HL-60 (cell line): Measurements from ENCODE around the gene FTO.

Experiments
- DNase-seq, 2 experiments: peaks; one replicate each; pipeline ENCODE4 v3.0.0-alpha.2; 2010 to 2020; ENCODE audit warnings: low read depth in 1 of 2, low spot score in 1 of 2
- H3K27ac ChIP-seq: fragments of 250-450 bp; sonication (Bioruptor Pico); replicated peaks from 2 replicates; pipeline ENCODE4 v1.5.1; 2020; ENCODE audit warnings: mild to moderate bottlenecking, moderate library complexity
- H3K27me3 ChIP-seq: fragments of 250-450 bp; sonication (Bioruptor Pico); 2 replicates; pipeline ENCODE4 v1.5.1; 2021; ENCODE audit warnings: mild to moderate bottlenecking, moderate library complexity; ENCODE audit not compliant: insufficient read depth, poor library complexity, severe bottlenecking
- H3K4me3 ChIP-seq: replicated peaks from 2 replicates; pipeline ENCODE4 v1.5.1; 2011; ENCODE audit warnings: mild to moderate bottlenecking, control low read depth, low read length; ENCODE audit not compliant: insufficient read depth
- CTCF ChIP-seq: IDR thresholded peaks from one replicate; pipeline ENCODE4 v1.5.1; 2011; ENCODE audit warnings: low read length, control low read depth, inconsistent platforms; ENCODE audit not compliant: insufficient read depth
- GABPA ChIP-seq: IDR thresholded peaks from 2 replicates; pipeline ENCODE4 v1.6.1; 2012; ENCODE audit warnings: low read depth
- POLR2AphosphoS5 ChIP-seq: IDR thresholded peaks from 2 replicates; pipeline ENCODE4 v1.6.1; 2012; ENCODE audit warnings: low read depth
- REST ChIP-seq: IDR thresholded peaks from 2 replicates; pipeline ENCODE4 v1.6.1; 2012; ENCODE audit warnings: low read depth; ENCODE audit not compliant: insufficient replicate concordance
- SPI1 ChIP-seq: IDR thresholded peaks from 2 replicates; pipeline ENCODE4 v1.6.1; 2012; ENCODE audit warnings: low read depth, mild to moderate bottlenecking, borderline replicate concordance

Gene FTO

GRCh38 chr16:54060599-54061421, 356.9 kb downstream of the FTO start:
- no peak overlapping the region for H3K4me3 ChIP-seq
- no peak for DNase-seq
- H3K27me3 ChIP-seq, result no peaks in the 10 kb centered on the region
- no peak overlapping the region for H3K27ac ChIP-seq
- TF ChIP-seq GABPA (no peak), CTCF (no peak), SPI1 (no peak), POLR2AphosphoS5 (no peak), REST (no peak)

- DNase-seq, result no peak
- no peak overlapping the region for H3K27ac ChIP-seq
- H3K4me3 ChIP-seq, result no peak overlapping the region
- H3K27me3 ChIP-seq, result no peaks in the 10 kb centered on the region
- no peak for TF ChIP-seq SPI1
- no peak for TF ChIP-seq GABPA
- TF ChIP-seq POLR2AphosphoS5, result no peak
- TF ChIP-seq CTCF, result no peak
- TF ChIP-seq REST, result no peak
Observed at GRCh38 chr16:54061454-54061853, 357.5 kb downstream of the FTO start.

GRCh38 chr16:54062361-54063278, 358.7 kb downstream of the FTO start:
- Histone ChIP-seq H3K27ac (no peak overlapping the region), H3K27me3 (no peaks in the 10 kb centered on the region), H3K4me3 (no peak overlapping the region)
- TF ChIP-seq GABPA, result no peak
- no peak for TF ChIP-seq POLR2AphosphoS5
- no peak for TF ChIP-seq REST
- TF ChIP-seq CTCF, result no peak
- no peak for TF ChIP-seq SPI1
- no peak for DNase-seq
